GM12878 (cell line): ENCODE results near the gene SYNRG.

ENCODE experiments used
- ATF7 ChIP-seq: fragments of 450-650 bp; IDR thresholded peaks from 2 replicates; pipeline ENCODE4 v1.6.1; 2016; ENCODE audit warnings: low read depth, mild to moderate bottlenecking
- EP300 ChIP-seq, 2 experiments: fragments of 150-350 bp in 1 of 2; IDR thresholded peaks; 2 replicates each; pipeline ENCODE4 v1.6.1; 2011 to 2012; ENCODE audit warnings: low read depth in 2 of 2, low read length in 2 of 2, borderline replicate concordance in 1 of 2, improper control_type of control experiment in 1 of 2, inconsistent platforms in 1 of 2; ENCODE audit not compliant: control insufficient read depth in 1 of 2
- POLR2A ChIP-seq: IDR thresholded peaks from 2 replicates; pipeline ENCODE4 v1.6.1; 2011; ENCODE audit warnings: low read depth, mild to moderate bottlenecking, low read length
- TF ChIP-seq, protein P1 (sequence below), 3 experiments: IDR thresholded peaks in 2 of 3; conservative IDR thresholded peaks in 1 of 3; 2 replicates each; pipeline ENCODE4 v1.5.1; 2011; ENCODE audit warnings: low read depth in 3 of 3, low read length in 3 of 3, mild to moderate bottlenecking in 3 of 3, control low read depth in 2 of 3, moderate library complexity in 2 of 3, inconsistent platforms in 1 of 3, mixed read lengths in 1 of 3; ENCODE audit not compliant: control insufficient read depth in 2 of 3, insufficient read depth in 1 of 3; ENCODE audit errors: extremely low read depth in 1 of 3

- TF ChIP-seq ATF7 (no peak), EP300 (IDR thresholded peaks at IDR 0.05; ENCODE audit: borderline replicate concordance in 1 of 2, control insufficient read depth in 1 of 2, low read depth in 2 of 2, low read length in 2 of 2) (no peak), POLR2A (no peak)
- TF ChIP-seq, protein P1, sequence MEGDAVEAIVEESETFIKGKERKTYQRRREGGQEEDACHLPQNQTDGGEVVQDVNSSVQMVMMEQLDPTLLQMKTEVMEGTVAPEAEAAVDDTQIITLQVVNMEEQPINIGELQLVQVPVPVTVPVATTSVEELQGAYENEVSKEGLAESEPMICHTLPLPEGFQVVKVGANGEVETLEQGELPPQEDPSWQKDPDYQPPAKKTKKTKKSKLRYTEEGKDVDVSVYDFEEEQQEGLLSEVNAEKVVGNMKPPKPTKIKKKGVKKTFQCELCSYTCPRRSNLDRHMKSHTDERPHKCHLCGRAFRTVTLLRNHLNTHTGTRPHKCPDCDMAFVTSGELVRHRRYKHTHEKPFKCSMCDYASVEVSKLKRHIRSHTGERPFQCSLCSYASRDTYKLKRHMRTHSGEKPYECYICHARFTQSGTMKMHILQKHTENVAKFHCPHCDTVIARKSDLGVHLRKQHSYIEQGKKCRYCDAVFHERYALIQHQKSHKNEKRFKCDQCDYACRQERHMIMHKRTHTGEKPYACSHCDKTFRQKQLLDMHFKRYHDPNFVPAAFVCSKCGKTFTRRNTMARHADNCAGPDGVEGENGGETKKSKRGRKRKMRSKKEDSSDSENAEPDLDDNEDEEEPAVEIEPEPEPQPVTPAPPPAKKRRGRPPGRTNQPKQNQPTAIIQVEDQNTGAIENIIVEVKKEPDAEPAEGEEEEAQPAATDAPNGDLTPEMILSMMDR (IDR thresholded peaks at IDR 0.05 in 2 of 3, conservative IDR thresholded peaks at IDR 0.05 in 1 of 3; ENCODE audit: control insufficient read depth in 2 of 3, extremely low read depth in 1 of 3, insufficient read depth in 1 of 3, low read depth in 3 of 3, low read length in 3 of 3) = no peak
These were observed 103.9 kb downstream of the SYNRG start for GRCh38 chr17:37505333-37505732.
